ENCODE measurements around the gene MYCBPAP.
"Not testable (repeated sequence)": the region's sequence is repeated elsewhere in the genome, so short reads cannot be mapped to it uniquely, and the experiment has no call there.

The MYCBPAP gene

DNA sequence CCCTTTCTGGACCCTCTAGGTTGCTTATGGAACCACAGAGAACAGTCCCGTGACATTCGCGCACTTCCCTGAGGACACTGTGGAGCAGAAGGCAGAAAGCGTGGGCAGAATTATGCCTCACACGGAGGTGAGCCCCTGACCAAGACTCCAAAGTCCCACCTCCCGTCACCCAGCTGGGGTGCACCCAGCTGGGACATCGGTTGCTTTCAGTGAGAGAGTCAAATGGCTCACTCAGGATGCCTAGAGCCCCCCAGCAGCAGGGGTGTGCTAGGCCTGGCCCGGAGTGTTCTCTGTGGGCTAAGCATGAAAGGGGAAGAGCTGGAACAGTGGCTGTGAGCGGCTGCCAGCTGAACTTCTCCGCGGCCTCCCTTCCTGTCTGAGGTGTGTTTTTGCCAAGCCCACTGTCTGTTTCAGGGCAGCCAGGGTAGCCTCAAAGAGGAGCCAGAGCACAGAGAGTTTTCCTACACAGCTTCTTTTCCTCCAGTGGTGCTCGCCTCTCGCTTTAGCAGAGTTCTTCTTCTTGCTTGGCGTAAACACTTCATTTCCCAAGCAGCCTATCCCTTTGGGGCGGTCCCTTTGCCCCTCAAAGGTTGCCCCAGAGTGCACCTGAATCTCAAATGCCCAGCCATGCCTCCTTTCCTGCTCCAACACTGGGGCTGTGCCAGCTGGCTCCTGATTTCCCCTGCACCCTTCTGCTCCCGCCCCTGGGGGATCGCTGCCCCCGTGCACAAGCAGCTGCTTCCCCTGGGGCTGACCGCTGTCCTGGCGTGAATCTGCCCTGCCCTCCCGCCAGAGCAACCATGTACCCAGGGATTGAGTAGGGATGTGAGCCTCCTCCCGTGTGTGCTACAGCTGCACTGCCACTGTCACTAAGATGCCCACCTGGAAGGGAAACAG, 37.0 kb upstream of the MYCBPAP start:
- DNase-seq = no peak

- no peak for DNase-seq
These were observed 36.0 kb upstream of the MYCBPAP start for GRCh38 chr17:50472286-50472685.

- DNase-seq = not testable (repeated sequence)
These were observed 35.5 kb upstream of the MYCBPAP start for GRCh38 chr17:50472761-50473161.

DNA sequence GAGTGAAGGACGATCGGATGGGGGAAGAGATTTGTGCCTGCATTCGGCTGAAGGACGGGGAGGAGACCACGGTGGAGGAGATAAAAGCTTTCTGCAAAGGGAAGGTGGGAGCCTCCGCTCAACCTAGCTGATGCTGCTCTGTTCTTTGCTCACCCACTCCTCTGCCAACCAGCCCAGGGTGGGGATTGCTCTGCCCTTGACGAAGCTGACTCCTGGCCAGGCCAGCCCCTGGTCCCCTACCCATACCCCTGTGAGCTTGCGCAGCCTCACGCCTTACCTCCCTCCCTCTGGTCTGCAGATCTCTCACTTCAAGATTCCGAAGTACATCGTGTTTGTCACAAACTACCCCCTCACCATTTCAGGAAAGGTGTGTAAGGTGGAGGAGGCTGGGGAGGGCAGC, 34.3 kb upstream of the MYCBPAP start:
- no peak for DNase-seq

DNA sequence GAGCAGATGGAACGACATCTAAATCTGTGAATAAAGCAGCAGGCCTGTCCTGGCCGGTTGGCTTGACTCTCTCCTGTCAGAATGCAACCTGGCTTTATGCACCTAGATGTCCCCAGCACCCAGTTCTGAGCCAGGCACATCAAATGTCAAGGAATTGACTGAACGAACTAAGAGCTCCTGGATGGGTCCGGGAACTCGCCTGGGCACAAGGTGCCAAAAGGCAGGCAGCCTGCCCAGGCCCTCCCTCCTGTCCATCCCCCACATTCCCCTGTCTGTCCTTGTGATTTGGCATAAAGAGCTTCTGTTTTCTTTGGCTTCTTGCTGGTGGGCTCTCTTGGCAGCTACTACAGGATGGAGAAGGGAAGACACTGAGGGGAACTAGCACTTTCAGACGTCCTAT, 33.7 kb upstream of the MYCBPAP start:
- DNase-seq = no peak

- DNase-seq = no peak
These were observed 32.9 kb upstream of the MYCBPAP start for GRCh38 chr17:50475362-50475761.

GRCh38 chr17:50475775-50476544, 32.3 kb upstream of the MYCBPAP start:
- DNase-seq = not testable (repeated sequence)

DNA sequence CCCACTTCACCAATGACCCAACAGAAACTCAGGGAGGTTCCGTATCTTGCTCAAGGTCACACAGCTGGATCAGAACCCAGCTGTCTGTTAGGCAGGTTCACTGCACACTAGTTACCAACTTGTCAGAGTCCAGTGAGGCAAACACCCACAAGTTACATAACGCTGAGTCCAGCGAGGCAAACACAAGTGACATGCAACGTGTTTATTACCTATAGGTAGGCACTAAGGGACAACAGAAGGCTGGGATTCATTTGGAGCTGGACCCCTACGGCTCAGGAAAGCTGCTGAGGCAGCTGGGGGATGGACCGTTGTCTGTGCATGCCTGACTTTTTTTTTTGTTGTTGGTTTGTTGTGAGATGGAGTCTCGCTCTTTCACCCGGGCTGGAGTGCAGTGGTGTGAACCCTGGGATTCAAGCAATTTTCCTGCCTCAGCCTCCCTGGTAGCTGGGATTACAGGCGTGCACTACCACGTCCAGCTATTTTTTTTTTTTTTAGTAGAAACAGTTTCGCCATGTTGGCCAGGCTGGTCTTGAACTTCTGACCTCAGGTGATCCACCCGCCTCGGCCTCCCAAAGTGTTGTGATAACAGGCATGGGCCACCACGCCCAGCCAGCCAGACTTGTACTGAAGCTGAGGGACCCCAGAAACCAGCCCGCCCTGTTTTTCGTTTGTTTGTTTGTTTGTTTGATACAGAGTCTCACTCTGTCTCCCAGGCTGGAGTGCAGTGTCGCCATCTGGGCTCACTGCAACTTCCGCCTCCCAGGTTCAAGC, 31.5 kb upstream of the MYCBPAP start:
- no peak for DNase-seq

DNA sequence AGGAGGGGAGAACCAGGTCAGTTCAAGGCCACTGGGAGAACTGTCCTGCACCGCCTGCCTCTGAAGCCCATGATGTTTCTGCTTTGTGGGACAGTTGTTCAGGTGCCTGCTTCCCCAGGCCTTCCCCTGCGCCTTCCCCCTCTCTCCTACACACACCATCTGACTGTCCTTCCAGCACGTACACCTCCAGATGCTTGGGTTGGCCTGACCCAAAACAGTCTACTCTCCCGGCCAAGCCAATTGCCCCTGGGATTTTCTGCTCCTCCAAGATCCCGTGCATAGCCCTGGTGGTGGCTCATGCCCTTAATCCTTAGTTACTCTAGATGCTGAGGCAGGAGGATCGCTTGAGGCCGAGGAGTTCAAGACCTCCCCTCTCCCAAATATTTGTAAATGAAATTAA, 30.3 kb upstream of the MYCBPAP start:
- no peak for DNase-seq

GRCh38 chr17:50478391-50479381, 29.6 kb upstream of the MYCBPAP start, which contains the start of gene RSAD1:
TSS of gene RSAD1 (plus strand) at chr17:50478860. CDS start at chr17:50478885, 25 bp downstream.
- peak; percentile 81 for DNase-seq

GRCh38 chr17:50479522-50480141, 28.6 kb upstream of the MYCBPAP start:
- DNase-seq = peak; percentile 45

- DNase-seq = no peak
These were observed 28.0 kb upstream of the MYCBPAP start for GRCh38 chr17:50480142-50480764.

GRCh38 chr17:50480854-50481490, 27.3 kb upstream of the MYCBPAP start:
- DNase-seq = no peak

DNA sequence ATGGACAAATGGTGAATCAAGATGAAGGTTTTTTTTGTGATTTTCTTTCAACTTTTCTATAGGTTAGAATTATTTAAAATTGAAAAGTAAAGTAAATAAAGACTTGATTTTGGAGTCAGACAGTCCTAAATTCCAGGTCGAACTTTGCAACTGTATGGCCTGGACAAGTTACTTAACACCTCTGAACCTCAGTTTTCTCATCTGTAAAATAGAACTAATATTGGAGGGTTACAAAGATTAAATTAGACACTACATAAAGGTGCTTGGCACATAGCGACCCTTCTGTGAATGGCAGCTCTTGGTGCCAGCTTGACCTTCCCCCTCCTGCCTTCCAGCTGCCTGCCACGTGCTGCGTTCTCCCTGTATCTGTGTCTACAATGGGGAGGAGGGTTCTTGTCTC, 26.6 kb upstream of the MYCBPAP start:
- DNase-seq = no peak

DNA sequence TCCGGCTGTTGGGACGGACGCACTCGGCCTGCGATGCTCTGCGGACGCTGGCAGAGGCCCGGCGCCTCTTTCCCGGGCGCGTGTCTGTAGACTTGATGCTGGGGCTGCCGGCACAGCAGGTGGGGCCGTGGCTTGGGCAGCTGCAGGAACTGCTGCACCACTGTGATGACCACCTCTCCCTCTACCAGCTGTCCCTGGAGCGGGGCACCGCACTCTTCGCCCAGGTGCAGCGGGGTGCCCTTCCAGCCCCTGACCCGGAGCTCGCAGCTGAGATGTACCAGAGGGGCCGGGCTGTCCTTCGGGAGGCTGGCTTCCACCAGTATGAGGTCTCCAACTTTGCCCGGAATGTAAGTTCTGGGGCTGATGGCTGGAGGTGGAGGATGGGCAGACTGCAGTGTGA, 26.1 kb upstream of the MYCBPAP start:
- no peak for DNase-seq

GRCh38 chr17:50482516-50482915, 25.7 kb upstream of the MYCBPAP start:
- peak; percentile 88 for DNase-seq

GRCh38 chr17:50483266-50483665, 25.0 kb upstream of the MYCBPAP start:
- no peak for DNase-seq

DNA sequence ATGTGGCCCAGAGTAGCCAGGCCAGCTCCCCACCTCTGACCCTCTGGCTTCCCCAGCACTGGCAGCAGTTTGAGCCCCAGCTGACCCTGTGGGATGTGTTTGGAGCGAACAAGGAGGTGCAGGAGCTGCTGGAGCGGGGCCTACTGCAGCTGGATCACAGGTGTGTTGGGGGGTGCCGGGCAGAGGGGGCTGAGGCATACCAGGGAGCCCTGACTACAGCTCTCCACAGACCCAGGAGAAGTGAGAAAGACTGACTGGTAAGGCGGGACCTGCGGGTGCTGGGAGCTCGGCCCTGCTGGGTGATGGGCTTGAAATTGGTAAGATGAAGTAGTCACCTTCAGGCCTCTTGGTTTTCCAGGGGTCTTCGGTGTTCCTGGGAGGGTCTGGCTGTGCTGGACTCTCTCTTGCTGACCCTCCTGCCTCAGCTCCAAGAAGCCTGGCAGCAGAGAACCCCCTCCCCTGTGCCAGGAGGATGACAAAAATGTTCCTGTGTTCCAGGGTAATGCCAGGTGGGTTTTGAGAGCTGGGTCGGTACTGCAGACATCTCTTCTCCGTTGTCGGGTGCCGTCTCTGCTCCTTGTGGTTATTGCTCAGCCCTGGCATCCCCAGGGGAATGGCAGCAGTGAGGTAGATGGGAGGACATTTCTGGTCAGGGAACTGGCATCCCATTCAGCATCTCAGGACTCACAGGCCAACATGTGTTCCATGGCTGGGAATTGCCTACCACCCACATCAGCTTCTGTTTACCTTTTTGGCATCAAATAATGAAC, 23.7 kb upstream of the MYCBPAP start:
- no peak for DNase-seq
